GM21619 (cell line): ENCODE measurements around the gene TTLL5.

Source experiments
- ATAC-seq: cut with Tn5 transposase; IDR thresholded peaks from one replicate; pipeline ENCODE4 v1.9.1; 2021; ENCODE audit not compliant: unreplicated experiment

The TTLL5 gene

DNA sequence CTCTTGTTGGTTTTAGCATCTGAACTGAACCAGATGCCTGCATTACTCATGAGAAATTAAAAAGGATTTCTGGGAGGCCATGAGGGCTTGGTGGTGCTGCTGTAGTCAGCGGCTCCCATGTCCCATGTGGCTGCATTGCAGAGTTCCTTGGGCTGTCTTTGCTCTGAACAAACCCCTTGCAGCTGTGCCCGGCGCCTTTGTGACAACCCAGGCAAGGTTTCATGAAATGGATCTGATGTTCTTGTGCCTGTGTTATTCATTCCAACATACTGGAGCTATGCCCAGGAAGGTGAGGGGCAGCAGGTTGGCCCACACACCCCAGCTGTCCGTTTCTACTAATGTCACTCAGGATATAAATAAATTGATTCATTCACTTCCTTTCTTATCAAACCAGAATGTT lies 280.0 kb downstream of the TTLL5 start:
- no peak for ATAC-seq

DNA sequence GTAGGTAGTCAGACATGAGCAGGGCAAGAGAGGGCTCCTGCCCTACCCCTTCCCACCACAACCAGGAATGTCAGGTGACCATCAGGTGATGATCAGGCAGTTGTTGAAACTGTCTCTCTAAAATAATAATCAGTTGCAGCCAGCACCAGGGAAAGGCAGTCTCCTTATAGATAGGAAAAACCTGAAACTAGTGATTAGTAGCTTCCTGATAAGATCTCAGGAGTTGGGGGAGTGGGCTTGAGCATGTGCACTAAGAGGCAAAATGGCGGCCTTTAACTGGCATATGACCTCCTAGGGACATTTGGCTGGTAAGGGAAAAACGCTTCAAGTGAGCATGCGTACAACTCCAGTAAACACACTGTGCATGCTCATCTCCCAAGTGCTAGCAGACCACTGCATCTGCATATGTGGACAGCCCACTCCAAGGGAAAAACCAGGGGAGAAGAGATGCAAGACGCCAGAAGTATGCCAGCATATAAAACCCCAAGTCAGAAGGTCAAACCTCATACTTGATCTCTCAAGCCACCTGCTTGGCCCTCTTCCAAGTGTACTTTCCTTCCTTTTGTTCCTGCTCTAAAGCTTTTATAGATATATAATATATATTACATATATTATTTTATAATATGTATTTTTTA lies 283.7 kb downstream of the TTLL5 start:
- ATAC-seq = no peak

DNA sequence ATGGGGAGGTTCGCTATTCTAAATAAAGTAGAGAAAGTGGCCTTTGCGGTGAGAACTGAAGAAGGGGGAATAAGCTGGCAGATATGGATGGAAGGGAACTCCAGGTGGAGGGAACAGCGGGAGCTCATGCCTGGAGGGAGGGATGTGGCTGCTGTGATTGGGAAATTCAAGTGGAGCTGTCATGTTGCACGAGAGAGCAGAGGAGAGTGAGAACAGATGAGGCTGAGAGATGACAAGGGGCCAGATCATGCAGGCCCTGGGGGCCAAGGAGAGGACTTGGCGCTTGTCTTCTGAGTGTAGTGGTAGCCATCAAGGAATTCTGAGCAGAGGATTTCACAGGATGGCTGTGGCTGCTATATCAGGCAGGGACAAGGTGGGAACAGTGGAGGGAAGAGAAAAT lies 285.7 kb downstream of the TTLL5 start:
- ATAC-seq = no peak

DNA sequence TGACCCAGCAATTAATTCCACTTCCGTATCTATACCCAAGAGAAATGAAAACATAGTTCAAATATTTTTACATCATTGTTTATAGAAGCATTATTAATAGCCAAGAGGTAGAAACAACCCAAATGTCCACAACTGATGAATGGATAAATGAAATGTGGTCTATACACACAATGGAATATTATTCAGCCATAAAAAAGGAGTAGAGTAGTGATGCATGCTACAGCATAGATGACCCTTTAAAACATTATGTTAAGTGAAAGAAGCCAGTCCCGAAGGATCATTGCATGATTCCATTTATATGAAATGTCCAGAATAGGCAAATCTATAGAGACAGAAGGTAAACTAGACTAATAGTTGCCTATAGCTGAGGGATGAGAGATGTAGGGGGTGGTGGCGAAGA lies 291.4 kb downstream of the TTLL5 start:
- ATAC-seq = no peak

GRCh38 chr14:75959031-75959430 lies 298.0 kb downstream of the TTLL5 start:
- no peak for ATAC-seq

- peak; percentile 84 for ATAC-seq
Observed at GRCh38 chr14:75960231-75960630, 299.2 kb downstream of the TTLL5 start.

DNA sequence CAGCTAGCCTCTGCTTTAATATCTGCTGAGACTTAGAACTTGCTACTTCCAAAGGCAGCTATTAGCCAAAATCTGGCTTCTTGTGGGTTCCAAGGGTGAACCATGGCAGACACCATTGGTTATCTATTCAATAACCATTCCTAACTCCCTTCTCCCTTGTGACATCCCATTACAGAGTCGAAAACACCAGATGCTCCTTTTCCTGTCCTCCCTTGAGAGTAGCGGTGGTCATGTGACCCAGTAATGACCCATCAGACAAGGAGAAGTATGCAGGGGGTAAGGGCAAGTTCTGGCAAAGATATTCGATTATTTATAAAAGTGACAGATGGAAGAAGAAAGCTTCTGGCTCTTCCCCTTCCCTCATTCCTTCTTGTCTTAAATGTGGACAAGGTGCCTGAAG lies 300.6 kb downstream of the TTLL5 start:
- ATAC-seq = no peak

DNA sequence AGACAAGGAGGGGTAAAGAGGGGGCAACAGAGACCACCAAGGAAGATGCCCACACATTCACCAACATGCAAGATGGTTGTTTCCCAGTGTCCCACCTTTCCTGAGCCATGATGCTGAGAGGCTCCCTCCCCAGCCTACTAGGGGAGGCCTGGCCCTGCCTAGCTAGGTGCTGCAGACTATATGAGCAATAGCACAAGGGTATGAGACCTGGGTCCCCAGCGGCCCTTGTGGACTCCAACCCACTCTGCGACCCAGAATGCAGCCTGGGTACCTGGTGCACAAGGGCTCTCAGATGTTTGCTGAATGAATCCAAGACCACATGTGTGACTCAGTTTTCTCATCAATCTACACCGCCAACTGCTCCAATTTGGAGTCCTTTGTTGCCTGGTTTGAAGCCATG lies 306.8 kb downstream of the TTLL5 start:
- no peak for ATAC-seq

GRCh38 chr14:75968456-75968855 lies 307.4 kb downstream of the TTLL5 start:
- no peak for ATAC-seq

- ATAC-seq = no peak
Observed at GRCh38 chr14:75969126-75969525, 308.1 kb downstream of the TTLL5 start.

DNA sequence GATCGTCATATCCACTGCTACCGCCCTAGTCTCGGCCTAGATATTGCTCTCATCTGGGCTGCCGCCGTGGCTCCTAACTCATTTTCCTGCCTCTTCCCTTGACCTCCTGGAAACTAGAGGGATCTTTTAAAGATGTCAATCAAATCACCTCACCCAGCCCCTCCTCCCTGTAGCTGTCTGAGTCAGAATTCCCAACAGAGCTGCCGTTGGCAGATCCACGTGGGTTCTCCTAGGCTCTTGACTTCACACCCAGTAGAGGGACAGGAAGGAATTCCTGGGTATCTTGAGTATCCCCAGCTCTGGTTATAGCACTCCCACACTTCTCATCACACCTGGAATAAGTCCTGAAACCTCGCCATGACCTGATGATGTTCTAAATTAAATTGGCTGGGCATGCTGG lies 308.8 kb downstream of the TTLL5 start:
- ATAC-seq = no peak

DNA sequence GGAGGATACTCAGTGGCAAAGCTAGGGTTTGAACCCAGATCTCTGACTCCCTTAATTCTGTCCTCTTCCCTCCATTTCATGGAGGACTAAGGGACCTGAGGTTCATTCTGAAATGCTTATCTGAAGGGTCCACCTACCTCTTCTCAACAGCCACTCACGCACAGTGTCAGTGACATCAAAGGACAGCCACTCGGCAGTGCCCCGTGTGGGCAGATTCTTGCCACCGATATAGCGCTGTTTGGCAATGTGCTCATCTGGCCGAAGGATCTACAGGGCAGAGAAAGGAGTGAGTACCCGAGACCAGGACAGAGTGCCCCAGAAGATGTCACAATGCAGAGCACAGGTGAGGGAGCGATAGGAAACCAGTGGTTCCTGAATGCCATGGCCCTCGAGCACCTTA lies 309.9 kb downstream of the TTLL5 start:
- ATAC-seq = no peak

- ATAC-seq = no peak
Observed at GRCh38 chr14:75971509-75971908, 310.5 kb downstream of the TTLL5 start.

DNA sequence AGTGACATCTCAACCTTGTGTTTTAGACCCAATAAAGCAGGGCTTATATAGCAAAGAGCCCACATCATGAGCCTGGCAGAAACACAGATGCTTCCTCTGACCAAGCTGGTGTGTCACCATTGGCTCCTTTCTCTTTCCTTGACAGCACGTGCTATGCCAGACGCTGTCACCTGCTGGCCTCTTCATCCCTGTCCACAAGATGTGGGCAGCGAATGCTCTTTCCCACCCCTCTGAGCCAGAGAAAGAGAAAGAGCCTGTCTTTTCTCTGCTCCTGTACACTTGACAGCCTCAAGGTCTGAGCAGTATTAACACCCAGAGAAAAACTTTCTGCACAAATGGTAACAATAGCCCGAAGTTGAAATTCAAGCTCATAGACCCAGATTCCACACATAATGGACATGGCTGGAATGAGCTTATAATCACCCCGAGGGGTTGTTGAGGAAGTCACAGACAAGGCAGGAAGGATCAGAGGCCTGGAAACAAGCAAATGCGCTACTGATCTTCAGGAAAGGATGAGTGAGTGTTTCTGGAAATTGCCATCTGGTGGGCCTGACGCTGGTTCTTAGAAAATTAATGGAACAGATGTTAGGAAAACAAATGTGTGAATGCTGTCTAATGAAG lies 311.9 kb downstream of the TTLL5 start:
- no peak for ATAC-seq

DNA sequence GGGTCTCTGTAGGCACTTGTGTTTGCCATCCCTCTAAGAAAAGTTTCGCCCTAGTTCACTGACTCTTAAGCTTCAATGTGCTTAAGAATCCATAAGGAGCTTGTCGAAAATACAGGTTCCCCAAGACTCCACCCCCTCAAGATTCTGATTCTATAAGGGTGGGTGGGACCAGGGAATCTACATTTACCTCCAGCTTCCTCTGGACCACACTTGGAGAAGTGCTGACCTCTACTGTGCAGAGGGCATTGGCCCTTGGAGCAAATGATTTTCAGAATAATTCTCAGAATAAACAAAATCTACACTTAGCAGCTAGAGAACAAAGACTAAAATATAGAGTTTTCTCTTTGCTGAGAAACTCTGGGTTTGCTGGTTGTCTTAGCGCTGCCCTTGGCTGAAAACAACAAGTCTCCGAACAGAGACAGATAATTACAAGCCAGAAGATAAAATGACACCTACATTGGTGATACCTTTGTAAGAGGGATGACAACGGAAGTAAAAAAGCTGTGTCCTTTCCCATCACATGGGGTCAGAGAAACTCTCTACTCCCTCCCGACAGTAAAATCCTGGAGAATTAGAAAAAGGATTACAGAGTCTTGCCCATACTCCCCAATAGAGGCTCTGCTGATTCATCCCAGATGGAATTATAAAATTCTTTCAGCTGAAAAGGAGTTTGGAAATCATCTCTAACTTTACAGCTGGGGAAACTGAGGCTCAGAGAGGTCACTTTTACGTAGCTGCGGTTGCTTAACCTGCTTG lies 316.0 kb downstream of the TTLL5 start:
- ATAC-seq = no peak

DNA sequence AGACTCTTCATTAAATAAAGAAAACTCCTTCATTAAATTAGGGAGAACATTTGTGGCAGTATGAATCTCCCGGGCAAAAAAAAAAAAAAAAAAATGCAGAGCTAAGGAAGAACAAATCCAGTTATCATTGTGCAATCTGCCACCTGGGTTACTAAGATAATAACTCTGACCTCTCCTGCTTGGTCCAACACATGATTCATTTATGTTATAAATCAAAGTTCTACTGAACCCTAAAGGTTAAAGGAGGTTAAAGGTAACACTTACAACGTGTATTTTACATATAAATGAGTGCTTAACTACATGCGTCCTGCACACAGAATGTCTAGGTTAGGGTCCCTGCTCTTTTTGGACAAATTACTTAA lies 316.5 kb downstream of the TTLL5 start:
- ATAC-seq = no peak

- no peak for ATAC-seq
Observed at GRCh38 chr14:75978249-75978731, 317.2 kb downstream of the TTLL5 start.

DNA sequence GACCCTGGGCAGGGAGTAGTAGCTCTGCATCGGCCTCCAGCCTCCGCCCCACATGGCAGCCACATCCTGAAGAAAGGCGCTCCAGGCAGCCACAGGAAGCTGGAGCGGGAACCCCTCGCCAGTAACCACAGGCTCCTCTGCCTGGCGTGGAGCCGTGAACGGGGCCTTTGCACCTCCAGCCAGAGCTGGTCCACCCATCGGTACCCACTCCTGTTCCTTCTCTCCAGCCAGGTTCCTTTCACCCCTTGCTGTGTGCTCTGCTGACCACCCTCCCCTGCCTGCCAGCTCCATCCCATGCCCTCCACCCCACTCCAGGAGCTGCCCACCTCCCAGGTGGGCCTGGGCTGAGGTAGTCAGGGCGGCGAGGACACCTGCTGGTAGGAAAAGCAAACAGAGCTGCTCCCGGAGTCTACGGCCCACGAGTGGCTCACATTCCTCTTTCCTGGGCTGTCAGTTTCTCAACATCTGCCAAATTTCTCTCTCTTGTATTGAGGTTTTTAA lies 318.1 kb downstream of the TTLL5 start:
- no peak for ATAC-seq

DNA sequence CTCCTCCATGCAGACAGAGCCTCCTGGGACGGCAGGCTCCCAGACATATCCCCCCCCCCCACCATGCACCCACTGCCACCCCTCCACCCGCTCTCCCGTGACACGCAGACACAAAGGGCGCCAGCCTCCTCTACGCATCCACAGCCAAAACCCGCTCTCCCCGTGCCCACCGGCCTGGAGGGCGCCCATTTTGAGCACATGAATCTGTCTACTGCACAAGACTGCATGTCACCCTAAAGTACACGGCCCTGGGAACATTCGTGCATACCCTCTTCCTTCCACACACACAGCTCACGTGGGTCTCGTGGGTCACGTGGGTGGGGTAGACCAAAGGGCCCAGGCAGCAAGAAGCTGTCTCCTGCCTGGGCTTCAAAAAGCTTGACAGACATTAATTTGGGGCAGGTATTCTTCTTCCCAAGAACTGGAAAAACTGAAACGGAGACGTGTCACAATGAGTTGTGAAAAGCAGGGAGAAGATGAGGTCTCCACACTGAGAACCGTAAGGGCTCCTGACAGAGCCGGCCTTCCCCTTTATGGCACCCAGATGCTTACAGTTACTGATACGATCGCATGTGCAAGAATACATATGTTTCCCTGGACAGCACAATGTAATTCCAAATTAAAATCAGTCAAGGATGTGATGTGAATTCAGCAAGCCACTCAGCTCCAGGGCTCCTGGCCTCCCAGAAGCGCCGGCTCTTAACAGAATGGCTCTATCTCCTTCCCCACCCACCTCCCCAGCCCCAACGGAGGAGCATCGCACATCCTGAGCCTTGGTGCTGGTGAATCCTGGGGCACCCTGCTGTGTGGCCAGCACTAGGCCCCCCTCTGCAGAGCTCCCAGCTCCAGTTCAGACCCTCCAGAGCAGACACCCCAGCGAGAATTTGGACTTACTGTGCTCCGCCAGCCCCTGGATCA lies 318.9 kb downstream of the TTLL5 start:
- no peak for ATAC-seq

DNA sequence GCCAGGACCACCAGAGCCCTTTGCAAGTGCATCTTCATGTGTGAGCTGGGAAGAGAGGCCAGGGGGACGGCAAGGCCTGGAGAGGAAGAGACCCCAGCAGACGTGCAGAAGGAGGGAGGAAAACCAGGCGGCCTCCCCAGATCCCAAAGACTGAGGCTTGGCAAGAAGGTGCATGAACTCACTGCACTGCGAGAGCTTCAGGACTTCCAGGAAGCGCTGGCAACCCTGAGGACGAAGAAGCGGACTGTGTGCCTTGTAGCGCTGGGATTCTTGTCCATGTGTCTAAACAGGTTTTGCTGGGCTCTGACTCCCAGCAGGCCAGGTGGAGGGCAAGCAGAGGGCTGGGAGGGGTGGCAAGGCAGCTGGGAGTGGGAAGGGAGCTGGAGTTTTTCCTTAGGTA lies 319.8 kb downstream of the TTLL5 start:
- ATAC-seq = no peak
